Stimulated activated CD8-positive, alpha-beta memory T cell treated with anti-CD3 and anti-CD28 coated beads, Interleukin-4, amount 100 ng/mL, for 48 hours (primary cell): ENCODE results near the gene DNM2.
"Not testable (repeated sequence)": the region's sequence is repeated elsewhere in the genome, so short reads cannot be mapped to it uniquely, and the experiment has no call there.

Source experiments
- DNase-seq: peaks from one replicate; pipeline ENCODE4 v3.0.0-alpha.2; 2020

The DNM2 gene

DNA sequence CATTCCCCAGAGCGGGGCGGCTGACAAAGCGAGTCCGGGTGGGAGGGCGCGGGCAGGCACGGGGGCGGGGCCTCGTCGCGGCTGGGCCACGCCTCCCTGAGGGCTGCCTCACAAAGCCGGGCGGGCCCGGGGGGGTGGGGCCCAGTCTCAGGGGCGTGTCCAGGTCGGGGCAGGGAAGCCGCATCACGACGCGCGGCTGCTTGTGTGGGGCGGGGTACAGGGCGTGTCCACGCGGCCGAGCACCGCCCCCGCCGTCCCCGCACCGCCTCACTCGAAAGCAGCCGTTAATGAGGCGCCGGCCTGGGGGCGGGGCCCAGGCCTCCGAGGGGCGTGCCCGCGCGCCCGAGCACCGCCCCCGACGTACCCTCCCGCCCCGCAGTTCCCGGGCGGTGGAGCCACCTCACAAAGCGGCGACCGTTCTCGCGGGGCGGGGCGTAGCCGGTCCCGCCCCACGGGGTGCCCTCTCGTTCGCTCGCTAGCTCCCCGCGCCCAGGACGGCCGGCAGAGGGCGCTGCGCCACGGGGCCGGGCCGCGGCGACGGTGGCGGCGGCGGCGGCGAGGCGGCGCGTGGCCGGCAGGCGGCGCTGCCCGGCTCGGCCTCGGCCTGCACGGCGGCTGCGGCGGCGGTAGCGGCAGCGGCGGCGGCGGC, 153.2 kb downstream of the DNM2 start, which contains the start of gene CARM1:
CARM1 (plus strand) TSS at position 599 of the 649 bp plus-strand sequence. CDS start 150 bp downstream, outside the sequence.
- DNase-seq = peak; percentile 99

DNA sequence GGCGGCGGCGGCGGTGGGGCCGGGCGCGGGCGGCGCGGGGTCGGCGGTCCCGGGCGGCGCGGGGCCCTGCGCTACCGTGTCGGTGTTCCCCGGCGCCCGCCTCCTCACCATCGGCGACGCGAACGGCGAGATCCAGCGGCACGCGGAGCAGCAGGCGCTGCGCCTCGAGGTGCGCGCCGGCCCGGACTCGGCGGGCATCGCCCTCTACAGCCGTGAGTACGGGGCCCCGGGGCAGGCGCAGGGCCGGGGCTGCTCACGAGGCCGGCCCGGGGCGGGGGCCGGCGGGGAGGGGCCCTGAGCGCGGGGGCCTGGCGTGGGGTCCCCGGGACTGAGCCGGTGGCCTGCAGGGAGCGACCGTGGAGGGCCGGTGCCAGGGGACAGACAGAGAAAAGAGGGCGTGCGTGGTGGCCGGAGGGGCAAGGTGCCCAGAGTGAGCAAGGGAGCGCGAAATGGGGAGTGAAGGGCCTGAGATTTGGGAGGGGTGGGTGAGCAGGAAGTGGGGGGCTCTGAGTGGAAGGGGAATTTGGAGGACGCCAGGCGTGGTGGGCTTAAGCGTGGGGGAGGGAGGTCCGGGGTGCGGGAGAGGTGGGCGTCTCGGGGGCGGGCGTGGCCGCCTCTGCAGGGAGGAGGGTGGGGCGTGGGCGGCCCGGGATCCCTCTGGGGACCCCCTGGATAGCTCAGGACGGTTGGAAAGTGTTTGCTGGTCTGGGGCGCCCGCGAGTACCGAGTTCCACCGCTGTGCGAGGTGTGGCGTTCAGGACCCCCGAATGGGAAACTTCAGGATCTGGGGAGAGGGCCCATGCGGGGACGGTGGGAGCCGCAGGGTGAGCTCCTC, 154.0 kb downstream of the DNM2 start:
- peak; percentile 51 for DNase-seq

GRCh38 chr19:10872546-10873107, 154.7 kb downstream of the DNM2 start:
- no peak for DNase-seq

DNA sequence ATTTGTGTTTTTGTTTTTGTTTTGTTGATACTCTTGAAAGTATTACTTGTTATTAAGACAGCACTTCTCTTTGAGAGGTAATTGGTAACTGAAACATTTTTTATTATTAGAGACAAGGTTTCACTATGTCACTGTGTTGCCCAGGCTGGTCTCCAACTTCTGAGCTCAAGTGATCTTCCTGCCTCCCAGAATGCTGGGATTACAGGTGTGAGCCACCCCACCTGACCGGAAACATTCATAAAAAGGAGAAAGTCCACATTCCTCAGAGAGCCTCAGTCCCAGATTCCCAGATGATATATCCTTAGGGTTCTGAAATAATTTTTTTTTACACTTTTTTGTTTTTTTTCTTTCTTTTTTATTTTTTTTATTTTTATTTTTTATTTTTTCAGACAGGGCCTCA, 156.1 kb downstream of the DNM2 start:
- DNase-seq = no peak

GRCh38 chr19:10876459-10877240, 158.8 kb downstream of the DNM2 start:
- DNase-seq = peak; percentile 37

DNA sequence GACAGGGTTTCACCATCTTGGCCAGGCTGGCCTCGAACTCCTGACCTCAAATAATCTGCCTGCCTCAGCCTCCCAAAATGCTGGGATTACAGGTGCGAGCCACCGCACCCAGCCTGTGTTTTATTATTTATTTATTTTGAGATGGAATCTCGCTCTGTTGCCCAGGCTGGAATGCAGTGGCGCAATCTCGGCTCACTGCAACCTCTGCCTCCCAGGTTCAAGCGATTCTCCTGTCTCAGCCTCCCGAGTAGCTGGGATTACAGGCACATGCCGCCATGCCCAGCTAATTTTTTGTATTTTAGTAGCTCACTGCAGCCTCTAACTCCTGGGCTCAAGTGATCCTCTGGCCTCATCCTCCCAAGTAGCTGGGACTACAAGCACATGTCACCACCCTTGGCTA, 159.7 kb downstream of the DNM2 start:
- not testable (repeated sequence) for DNase-seq

- DNase-seq = no peak
Observed at GRCh38 chr19:10878253-10878652, 160.4 kb downstream of the DNM2 start.
